Gastroesophageal sphincter (tissue), 4 donors: ENCODE measurements around the gene DZIP1. TPM values are rescaled to one million over a fixed set of nuclear protein-coding genes. Genes with fewer than 3 reads are reported as not detected.

Experiments used
- ATAC-seq: fragments of 150-250 bp; one replicate; pipeline ENCODE4 v1.9.1; 2016; ENCODE audit warnings: mild to moderate bottlenecking, moderate library complexity
- H3K27ac ChIP-seq, 4 donors: fragments of 200-600 bp; sonication (generic) in 3 of 4; 1 replicate in 3 of 4; 2 replicates in 1 of 4; pipeline ENCODE4 v1.5.1; 2016 to 2019
- H3K27me3 ChIP-seq: fragments of 200-600 bp; sonication (generic); one replicate; pipeline ENCODE4 v1.5.1; 2019
- H3K36me3 ChIP-seq, 2 donors: fragments of 200-600 bp; sonication (generic); one replicate each; pipeline ENCODE4 v1.5.1; 2019; ENCODE audit warnings: control low read depth in 1 of 2
- H3K4me1 ChIP-seq, 3 donors: fragments of 200-600 bp; sonication (generic); 1 replicate in 2 of 3; 2 replicates in 1 of 3; pipeline ENCODE4 v1.5.1; 2016 to 2019; ENCODE audit warnings: control low read depth in 2 of 3
- H3K4me3 ChIP-seq, 2 donors: fragments of 200-600 bp; sonication (generic); one replicate each; pipeline ENCODE4 v1.5.1; 2019; ENCODE audit warnings: mild to moderate bottlenecking in 1 of 2, moderate library complexity in 1 of 2
- H3K9me3 ChIP-seq, 3 donors: fragments of 200-600 bp; sonication (generic); one replicate each; pipeline ENCODE4 v1.5.1; 2017 to 2019; ENCODE audit warnings: control low read depth in 2 of 3
- EP300 ChIP-seq: sonication (generic); formaldehyde crosslinking; IDR thresholded peaks from one replicate; pipeline ENCODE4 v1.6.1; 2017; ENCODE audit warnings: antibody characterized with exemption, mild to moderate bottlenecking
- POLR2A ChIP-seq, 2 donors: fragments of 450-650 bp; IDR thresholded peaks; one replicate each; pipeline ENCODE4 v1.6.1; 2017; ENCODE audit warnings: antibody characterized with exemption in 2 of 2, mild to moderate bottlenecking in 2 of 2, moderate library complexity in 1 of 2
- POLR2AphosphoS5 ChIP-seq: sonication (generic); formaldehyde crosslinking; IDR thresholded peaks from one replicate; pipeline ENCODE4 v1.6.1; 2017; ENCODE audit warnings: antibody characterized with exemption
- WGBS, 2 donors: methylation state at CpG; one replicate each; pipeline ENCODE4 v1.1.5; 2018; ENCODE audit warnings: low coverage in 1 of 2; 5-methylcytosine and 5-hydroxymethylcytosine counted together
- total RNA-seq, 4 donors: library from RNA; depleted of rRNA; stranded (reverse); fragments of >200 nt; gene quantifications; one replicate each; pipeline ENCODE4 v1.1.0, GENCODE V29; 2016
- TF ChIP-seq, protein P1 (sequence below), 4 experiments: fragments of 200-600 bp in 2 of 4; fragments of 450-650 bp in 2 of 4; sonication (generic) in 1 of 4; IDR thresholded peaks; one replicate each; pipeline ENCODE4 v1.5.1; 2017 to 2019; ENCODE audit warnings: antibody characterized with exemption in 4 of 4, mild to moderate bottlenecking in 2 of 4, moderate library complexity in 2 of 4

The DZIP1 gene
- total RNA-seq, 4 donors from 2014 or later = 17.7 to 39.1 (median 28.6) TPM

DNA sequence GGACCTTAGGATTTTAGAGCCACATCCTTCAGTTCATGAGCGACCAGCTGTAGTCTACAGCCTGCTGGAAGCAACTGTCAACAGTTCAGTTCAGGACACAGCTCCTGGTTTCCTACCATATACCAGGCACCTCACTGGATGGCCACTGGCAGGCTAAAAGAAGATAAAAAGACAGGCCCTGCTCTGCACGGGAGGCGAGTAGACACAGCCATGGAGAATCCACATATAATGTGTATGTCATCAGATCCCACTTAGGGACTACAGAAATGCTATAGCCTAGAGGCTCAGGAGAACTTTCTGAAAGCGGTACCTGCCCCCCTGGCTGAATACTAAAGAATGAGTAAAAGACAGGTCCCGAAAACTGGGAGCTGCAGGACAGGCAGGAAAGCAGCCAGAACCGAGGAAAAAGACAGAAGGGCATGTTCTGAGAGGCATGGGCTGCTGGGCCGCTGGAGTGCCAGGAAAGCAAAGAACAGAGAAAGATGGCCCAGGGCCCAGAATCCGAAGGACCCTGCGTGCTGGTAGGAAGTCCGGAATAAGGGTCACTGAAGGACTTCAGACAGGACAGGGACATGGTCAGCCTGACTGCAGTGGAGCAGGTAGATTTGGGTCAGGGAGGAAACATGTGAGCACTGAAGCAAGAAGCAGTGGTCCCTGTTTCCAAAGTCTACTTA is 23.5 kb downstream of the DZIP1 start:
- no peak for ATAC-seq
- TF ChIP-seq, protein P1, sequence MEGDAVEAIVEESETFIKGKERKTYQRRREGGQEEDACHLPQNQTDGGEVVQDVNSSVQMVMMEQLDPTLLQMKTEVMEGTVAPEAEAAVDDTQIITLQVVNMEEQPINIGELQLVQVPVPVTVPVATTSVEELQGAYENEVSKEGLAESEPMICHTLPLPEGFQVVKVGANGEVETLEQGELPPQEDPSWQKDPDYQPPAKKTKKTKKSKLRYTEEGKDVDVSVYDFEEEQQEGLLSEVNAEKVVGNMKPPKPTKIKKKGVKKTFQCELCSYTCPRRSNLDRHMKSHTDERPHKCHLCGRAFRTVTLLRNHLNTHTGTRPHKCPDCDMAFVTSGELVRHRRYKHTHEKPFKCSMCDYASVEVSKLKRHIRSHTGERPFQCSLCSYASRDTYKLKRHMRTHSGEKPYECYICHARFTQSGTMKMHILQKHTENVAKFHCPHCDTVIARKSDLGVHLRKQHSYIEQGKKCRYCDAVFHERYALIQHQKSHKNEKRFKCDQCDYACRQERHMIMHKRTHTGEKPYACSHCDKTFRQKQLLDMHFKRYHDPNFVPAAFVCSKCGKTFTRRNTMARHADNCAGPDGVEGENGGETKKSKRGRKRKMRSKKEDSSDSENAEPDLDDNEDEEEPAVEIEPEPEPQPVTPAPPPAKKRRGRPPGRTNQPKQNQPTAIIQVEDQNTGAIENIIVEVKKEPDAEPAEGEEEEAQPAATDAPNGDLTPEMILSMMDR (IDR thresholded peaks at IDR 0.05) = no peak
- TF ChIP-seq POLR2A (IDR thresholded peaks at IDR 0.05) = no peak
- TF ChIP-seq EP300 = no peak
- TF ChIP-seq POLR2AphosphoS5 = no peak
- no peak overlapping the region for H3K4me3 ChIP-seq
- H3K27me3 ChIP-seq = no peaks in the 10 kb centered on the region
- H3K4me1 ChIP-seq = no peaks in the 10 kb centered on the region
- H3K27ac ChIP-seq = no peak overlapping the region
- 78 to 89% methylated on average over 6 to 10 of the region's 10 CpGs for WGBS, 2 donors
- no peaks in the 10 kb centered on the region for H3K9me3 ChIP-seq
- H3K36me3 ChIP-seq = peaks cover 0 to 81% of the 10 kb centered on the region in 2 donors

DNA sequence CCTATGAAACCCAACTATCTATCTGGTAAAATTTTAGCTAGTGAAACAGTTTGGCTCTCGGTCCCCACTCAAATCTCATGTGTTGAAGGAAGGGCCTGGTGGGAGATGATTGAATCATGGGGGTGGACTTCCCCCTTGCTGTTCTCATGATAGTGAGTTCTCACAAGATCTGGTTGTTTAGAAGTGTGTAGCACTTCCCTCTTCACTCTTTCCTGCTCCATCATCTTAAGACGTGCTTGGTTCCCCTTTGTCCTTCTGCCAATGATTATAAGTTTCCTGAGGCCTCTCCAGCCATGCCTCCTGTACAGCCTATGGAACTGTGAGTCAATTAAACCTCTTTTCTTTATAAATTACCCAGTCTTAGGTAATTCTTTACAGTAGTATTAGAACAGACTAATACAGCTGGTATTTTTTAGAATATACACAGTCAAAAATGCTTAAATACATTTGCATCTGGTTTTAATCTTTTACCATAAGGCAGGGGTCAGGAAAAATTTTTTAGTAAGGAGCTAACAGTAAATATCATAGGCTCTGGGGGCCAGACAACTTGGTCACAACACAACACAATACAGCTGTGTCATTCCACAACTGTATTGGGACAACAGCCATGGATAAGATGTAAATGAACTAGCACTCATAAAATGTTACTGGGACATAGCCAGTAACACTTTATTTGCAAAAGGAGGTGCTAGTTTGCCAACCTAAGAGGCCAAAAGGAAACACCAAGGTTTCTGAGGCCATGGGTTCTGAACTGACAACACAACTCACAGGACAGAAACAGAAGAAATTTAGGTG is 24.3 kb downstream of the DZIP1 start:
- H3K27ac ChIP-seq = no peak overlapping the region
- H3K4me3 ChIP-seq = no peak overlapping the region
- no peaks in the 10 kb centered on the region for H3K27me3 ChIP-seq
- H3K9me3 ChIP-seq = no peaks in the 10 kb centered on the region
- H3K4me1 ChIP-seq = no peaks in the 10 kb centered on the region
- H3K36me3 ChIP-seq = peaks cover 0 to 89% of the 10 kb centered on the region in 2 donors
- no peak for TF ChIP-seq POLR2AphosphoS5
- TF ChIP-seq EP300 = no peak
- no peak for TF ChIP-seq POLR2A (IDR thresholded peaks at IDR 0.05)
- TF ChIP-seq, protein P1 (IDR thresholded peaks at IDR 0.05) = no peak
- 55 to 70% methylated on average over 2 of the region's 2 CpGs for WGBS, 2 donors
- ATAC-seq = no peak

DNA sequence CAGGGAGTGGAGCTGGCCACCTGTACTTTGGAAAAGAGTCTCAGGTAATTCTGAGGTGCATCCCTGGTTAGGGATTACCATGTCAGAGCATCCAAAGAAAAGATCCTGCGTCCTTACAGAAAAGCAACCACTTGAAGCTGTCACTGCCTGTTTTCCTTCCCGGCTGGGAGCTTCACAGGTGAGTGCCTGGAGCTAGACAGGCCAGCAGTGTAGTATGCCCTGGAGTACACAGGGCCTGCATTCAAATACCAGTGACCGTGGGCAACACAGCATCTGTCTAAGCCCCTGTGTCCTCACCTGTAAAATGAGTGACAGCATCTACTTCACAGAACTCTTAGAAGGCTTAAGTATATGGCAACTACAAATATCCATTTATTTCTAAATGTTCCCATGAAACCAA is 29.0 kb downstream of the DZIP1 start:
- ATAC-seq = no peak
- whole genome bisulfite sequencing, 2 donors = 88% methylated on average over 1 of the region's 3 CpGs; no CpG with 5 or more reads in 1 of the 2 donors

DNA sequence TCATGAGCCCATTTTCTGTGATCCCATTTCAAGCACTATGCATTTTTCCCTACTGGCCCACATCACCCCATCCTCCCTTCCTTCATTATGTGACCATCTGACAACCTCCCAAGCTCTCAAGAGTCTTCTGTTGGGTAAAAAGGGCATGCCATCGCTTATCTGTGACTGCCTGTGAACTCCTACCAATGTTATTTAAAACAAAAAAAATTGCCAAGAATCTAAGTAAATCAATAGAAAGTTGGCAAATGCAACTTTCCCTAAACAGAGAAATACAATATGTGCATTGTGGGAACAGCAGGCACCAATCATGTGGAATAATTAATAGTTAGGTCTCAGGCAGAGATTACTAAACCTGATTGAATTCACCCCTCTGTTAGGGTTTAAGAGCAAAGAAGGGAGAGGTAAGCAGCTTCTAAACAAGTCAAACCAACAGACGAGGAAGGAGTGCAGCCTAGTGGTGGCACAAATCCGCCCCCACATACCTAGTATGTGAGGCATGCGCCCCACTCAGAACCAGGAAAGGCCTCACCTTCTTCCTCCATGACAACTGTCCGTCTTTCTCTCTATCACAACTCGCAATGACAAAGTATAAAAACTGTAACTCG is 29.8 kb downstream of the DZIP1 start:
- Histone ChIP-seq H3K4me1 (peaks cover 0 to under 1% (median 0%) of the 10 kb centered on the region in 3 donors), H3K27ac (no peak overlapping the region), H3K36me3 (peaks cover 0 to 77% of the 10 kb centered on the region in 2 donors), H3K27me3 (no peaks in the 10 kb centered on the region), H3K4me3 (no peak overlapping the region), H3K9me3 (no peaks in the 10 kb centered on the region)
- no peak for ATAC-seq
- TF ChIP-seq, protein P1 (IDR thresholded peaks at IDR 0.05) = no peak
- TF ChIP-seq EP300 = no peak
- no peak for TF ChIP-seq POLR2A (IDR thresholded peaks at IDR 0.05)
- 83 to 91% methylated on average over 3 to 7 of the region's 7 CpGs for WGBS, 2 donors

More for the DNA sequence above, 29.0 kb downstream of the DZIP1 start:
- TF ChIP-seq POLR2A (IDR thresholded peaks at IDR 0.05) (no peak), POLR2AphosphoS5 (no peak), EP300 (no peak)
- TF ChIP-seq, protein P1 (IDR thresholded peaks at IDR 0.05) = no peak
- Histone ChIP-seq H3K36me3 (peaks cover 0 to 83% of the 10 kb centered on the region in 2 donors), H3K9me3 (no peaks in the 10 kb centered on the region), H3K27me3 (no peaks in the 10 kb centered on the region), H3K4me1 (no peaks in the 10 kb centered on the region), H3K4me3 (no peak overlapping the region), H3K27ac (no peak overlapping the region)
